Measurements from ENCODE around the gene STX8.
"Not testable (repeated sequence)": the region's sequence is repeated elsewhere in the genome, so short reads cannot be mapped to it uniquely, and the experiment has no call there.

The STX8 gene

GRCh38 chr17:9287306-9287705 lies 288.3 kb downstream of the STX8 start:
- DNase-seq = no peak

GRCh38 chr17:9286434-9286833 lies 289.2 kb downstream of the STX8 start:
- DNase-seq = no peak

GRCh38 chr17:9285602-9286427 lies 289.8 kb downstream of the STX8 start:
- DNase-seq = no peak

GRCh38 chr17:9284884-9285283 lies 290.7 kb downstream of the STX8 start:
- no peak for DNase-seq

GRCh38 chr17:9283909-9284308 lies 291.7 kb downstream of the STX8 start:
- no peak for DNase-seq

- no peak for DNase-seq
These were observed 295.7 kb downstream of the STX8 start for GRCh38 chr17:9279893-9280292.

- DNase-seq = no peak
These were observed 300.6 kb downstream of the STX8 start for GRCh38 chr17:9274973-9275372.

- DNase-seq = no peak
These were observed 301.9 kb downstream of the STX8 start for GRCh38 chr17:9273428-9274391.

- no peak for DNase-seq
These were observed 303.0 kb downstream of the STX8 start for GRCh38 chr17:9272501-9273200.

GRCh38 chr17:9271989-9272388 lies 303.6 kb downstream of the STX8 start:
- DNase-seq = no peak

- DNase-seq = no peak
These were observed 304.7 kb downstream of the STX8 start for GRCh38 chr17:9270921-9271320.

GRCh38 chr17:9269350-9270035 lies 306.1 kb downstream of the STX8 start:
- DNase-seq = no peak

- DNase-seq = no peak
These were observed 307.1 kb downstream of the STX8 start for GRCh38 chr17:9268546-9268945.

- no peak for DNase-seq
These were observed 308.9 kb downstream of the STX8 start for GRCh38 chr17:9266697-9267117.

GRCh38 chr17:9266031-9266680 lies 309.5 kb downstream of the STX8 start:
- no peak for DNase-seq

GRCh38 chr17:9261081-9262012 lies 314.3 kb downstream of the STX8 start:
- no peak for DNase-seq

GRCh38 chr17:9259419-9259818 lies 316.2 kb downstream of the STX8 start:
- no peak for DNase-seq

GRCh38 chr17:9258115-9259015 lies 317.3 kb downstream of the STX8 start:
- no peak for DNase-seq

GRCh38 chr17:9257630-9257965 lies 318.0 kb downstream of the STX8 start:
- not testable (repeated sequence) for DNase-seq
